GM10266 (cell line): ENCODE measurements around the gene STMN1.

ENCODE experiments used
- DNase-seq: peaks from one replicate; pipeline ENCODE4 v3.0.0; 2012; ENCODE audit errors: extremely low spot score
- TF ChIP-seq, protein P1 (sequence below): IDR thresholded peaks from 2 replicates; pipeline ENCODE4 v1.5.1; 2012; ENCODE audit warnings: mild to moderate bottlenecking, low read depth; ENCODE audit not compliant: control insufficient read depth, insufficient read depth; ENCODE audit errors: missing control alignments

The STMN1 gene

GRCh38 chr1:25899792-25900191 lies 6.4 kb downstream of the STMN1 start:
- TF ChIP-seq, protein P1, sequence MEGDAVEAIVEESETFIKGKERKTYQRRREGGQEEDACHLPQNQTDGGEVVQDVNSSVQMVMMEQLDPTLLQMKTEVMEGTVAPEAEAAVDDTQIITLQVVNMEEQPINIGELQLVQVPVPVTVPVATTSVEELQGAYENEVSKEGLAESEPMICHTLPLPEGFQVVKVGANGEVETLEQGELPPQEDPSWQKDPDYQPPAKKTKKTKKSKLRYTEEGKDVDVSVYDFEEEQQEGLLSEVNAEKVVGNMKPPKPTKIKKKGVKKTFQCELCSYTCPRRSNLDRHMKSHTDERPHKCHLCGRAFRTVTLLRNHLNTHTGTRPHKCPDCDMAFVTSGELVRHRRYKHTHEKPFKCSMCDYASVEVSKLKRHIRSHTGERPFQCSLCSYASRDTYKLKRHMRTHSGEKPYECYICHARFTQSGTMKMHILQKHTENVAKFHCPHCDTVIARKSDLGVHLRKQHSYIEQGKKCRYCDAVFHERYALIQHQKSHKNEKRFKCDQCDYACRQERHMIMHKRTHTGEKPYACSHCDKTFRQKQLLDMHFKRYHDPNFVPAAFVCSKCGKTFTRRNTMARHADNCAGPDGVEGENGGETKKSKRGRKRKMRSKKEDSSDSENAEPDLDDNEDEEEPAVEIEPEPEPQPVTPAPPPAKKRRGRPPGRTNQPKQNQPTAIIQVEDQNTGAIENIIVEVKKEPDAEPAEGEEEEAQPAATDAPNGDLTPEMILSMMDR, result no peak
- DNase-seq, result no peak

GRCh38 chr1:25898223-25899015 lies 7.8 kb downstream of the STMN1 start:
- no peak for DNase-seq
- TF ChIP-seq, protein P1, result no peak

DNA sequence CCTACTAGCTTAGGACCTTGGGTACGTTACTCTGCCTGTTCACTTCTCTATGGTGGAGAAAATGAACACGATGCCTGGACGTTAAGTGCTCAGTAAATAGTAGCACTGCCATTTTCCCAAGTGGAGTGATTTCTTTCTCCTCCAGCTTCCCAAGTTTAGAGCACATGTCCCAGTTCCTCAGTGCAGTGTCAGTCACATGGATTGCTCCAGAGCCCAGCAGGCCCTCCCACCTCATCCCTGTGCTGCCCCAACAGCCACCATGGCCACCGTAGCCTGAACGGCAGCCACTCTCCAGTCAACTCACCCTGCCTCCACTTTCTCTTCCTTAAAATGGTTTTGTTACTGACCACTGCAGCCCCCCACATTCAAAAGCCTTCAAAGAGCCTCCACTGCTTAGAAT lies 8.5 kb downstream of the STMN1 start:
- TF ChIP-seq, protein P1, result no peak
- no peak for DNase-seq

DNA sequence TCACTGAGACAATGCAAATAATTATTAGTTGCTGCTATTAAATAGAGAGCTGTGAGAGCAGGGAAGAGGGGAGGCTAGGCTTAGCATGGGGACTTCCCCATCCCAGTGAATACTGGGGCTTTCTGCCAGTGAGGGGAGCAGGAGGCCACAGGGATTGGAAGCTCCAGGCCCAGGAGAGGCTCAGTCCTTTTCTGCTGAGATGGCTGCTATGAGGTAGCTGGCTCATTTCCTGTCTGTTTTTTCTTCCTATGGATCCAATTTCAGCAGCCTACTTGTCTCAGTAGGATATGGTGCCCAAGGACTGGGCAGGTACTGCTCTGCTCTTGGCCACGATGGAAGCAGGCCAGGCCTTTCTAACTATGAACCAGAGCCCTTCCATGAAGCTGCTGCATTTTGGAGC lies 10.0 kb downstream of the STMN1 start:
- no peak for DNase-seq
- TF ChIP-seq, protein P1, result no peak

GRCh38 chr1:25895365-25895990 lies 10.7 kb downstream of the STMN1 start:
- peak; percentile 91 for DNase-seq
- TF ChIP-seq, protein P1, result peak; percentile 92

GRCh38 chr1:25893116-25893515 lies 13.1 kb downstream of the STMN1 start:
- TF ChIP-seq, protein P1, result no peak
- no peak for DNase-seq

DNA sequence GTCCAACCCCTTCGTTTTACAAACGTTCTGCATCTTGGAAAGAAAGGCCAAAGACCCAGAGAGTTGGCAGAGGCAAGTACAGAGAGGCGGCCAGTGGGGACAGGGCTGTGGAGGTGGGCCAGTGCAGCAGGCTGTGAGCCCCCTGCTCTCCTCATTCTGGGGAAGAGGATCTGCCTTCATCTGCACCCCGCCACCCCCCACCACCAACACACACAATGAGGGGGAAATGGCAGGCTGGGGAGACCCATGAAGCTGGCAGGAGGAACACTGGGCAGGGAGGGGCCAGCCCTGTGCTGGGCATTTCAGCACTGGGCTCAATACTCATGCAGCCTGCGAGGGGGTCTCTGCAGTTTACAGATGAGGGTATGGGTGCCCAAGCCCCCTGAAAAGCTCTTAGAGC lies 14.6 kb downstream of the STMN1 start:
- no peak for DNase-seq

More for the DNA sequence above, 14.6 kb downstream of the STMN1 start:
- TF ChIP-seq, protein P1, result no peak
